ENCODE results near the gene TSEN54. TPM values are rescaled to one million over a fixed set of nuclear protein-coding genes. Genes with fewer than 3 reads are reported as not detected.

TSEN54 gene
- total RNA-seq, 1 experiment from 2014 or later: 44.5 TPM

DNA sequence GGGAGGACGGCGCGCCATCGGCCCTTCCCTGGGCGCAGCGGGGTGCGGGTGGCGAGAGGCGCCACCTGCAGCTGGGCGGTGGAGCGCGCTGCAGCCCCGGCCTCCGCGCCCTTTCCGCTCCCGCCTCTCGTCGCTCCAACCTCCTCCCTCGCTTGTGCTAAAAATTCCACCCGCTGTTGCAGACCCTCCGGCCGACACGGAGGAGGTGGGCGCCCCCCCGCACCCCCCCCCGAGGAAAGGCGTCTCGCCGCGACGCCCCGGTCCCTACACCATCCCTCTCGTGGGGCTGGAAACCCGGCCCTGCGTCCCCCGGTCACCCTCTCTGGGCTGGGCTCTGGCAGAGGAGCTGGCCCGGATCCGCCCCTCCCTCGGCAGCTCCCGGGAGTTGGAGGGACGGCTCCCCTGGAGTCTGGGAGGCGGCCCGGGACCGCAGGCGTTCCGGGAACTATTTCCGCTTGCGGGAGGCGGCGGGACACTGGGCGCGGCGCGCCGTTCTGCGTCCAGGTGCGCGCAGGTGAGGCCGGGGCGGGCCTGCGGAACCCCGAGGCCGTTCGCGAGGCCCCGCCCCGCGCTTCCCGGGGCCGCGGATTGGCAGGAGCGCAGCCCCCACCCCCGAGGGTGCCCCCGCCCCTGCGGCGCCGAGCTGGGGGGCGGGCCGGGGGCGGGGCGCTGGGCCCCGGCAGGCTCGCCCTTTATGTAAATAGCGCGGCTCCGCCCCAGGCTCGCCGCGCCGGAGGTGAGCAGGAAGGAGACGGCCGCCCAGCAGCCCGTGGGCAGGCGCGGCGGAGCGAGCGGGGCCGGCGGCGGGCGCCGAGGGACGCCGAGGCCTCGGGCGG, 8.9 kb downstream of the TSEN54 start, which contains the start of gene LLGL2:
Gene LLGL2 (plus strand): TSS at position 728 of the 836 bp plus-strand sequence. CDS start 17,730 bp downstream, outside the sequence.
- no peak within 1 kb of the TSS for H4K91ac ChIP-seq (ENCODE audit: insufficient read length, low read depth, low read length)
- H4K20me1 ChIP-seq (ENCODE audit: control insufficient read depth, insufficient read depth, insufficient read length): no peaks in the 10 kb centered on the region
- no peak within 1 kb of the TSS for H3T11ph ChIP-seq (ENCODE audit: low read length)
- no peak within 1 kb of the TSS for H3K4ac ChIP-seq (ENCODE audit: low read depth, low read length)
- peaks cover 2% of the 10 kb centered on the region; the same call in 1 of the 2 replicates for H3K27me3 Mint-ChIP-seq (ENCODE audit: low read depth)
- H3K18ac ChIP-seq (ENCODE audit: insufficient read length, low read depth, low read length): no peak within 1 kb of the TSS
- H3K36me3 Mint-ChIP-seq (ENCODE audit: insufficient read depth in 1 of 3, low read depth in 3 of 3): peaks cover 2 to 38% (median 35%) of the 10 kb centered on the region in 3 experiments; a peak in 6 of 7 replicates
- peak within 1 kb of the TSS; percentile 21 for H3K9ac ChIP-seq (ENCODE audit: extremely low read depth, insufficient read length, low read length)
- no peak within 1 kb of the TSS for H2BK12ac ChIP-seq (ENCODE audit: insufficient read length, low read depth, low read length)
- H3K79me2 ChIP-seq (ENCODE audit: insufficient read depth, low read length): no peaks in the 10 kb centered on the region
- no peak within 1 kb of the TSS for H2AK5ac ChIP-seq (ENCODE audit: insufficient read length, low read length)
- no peak within 1 kb of the TSS for H4K8ac ChIP-seq (replicated peaks; ENCODE audit: insufficient read length, low read depth, low read length)
- peak within 1 kb of the TSS; percentile 70 to 96 (median 78); a peak in 4 of 7 replicates for H3K27ac Mint-ChIP-seq
- peak within 1 kb of the TSS; percentile 83 for H3K4me2 ChIP-seq (ENCODE audit: insufficient read depth, insufficient read length, low read length)
- TF ChIP-seq, protein P1, sequence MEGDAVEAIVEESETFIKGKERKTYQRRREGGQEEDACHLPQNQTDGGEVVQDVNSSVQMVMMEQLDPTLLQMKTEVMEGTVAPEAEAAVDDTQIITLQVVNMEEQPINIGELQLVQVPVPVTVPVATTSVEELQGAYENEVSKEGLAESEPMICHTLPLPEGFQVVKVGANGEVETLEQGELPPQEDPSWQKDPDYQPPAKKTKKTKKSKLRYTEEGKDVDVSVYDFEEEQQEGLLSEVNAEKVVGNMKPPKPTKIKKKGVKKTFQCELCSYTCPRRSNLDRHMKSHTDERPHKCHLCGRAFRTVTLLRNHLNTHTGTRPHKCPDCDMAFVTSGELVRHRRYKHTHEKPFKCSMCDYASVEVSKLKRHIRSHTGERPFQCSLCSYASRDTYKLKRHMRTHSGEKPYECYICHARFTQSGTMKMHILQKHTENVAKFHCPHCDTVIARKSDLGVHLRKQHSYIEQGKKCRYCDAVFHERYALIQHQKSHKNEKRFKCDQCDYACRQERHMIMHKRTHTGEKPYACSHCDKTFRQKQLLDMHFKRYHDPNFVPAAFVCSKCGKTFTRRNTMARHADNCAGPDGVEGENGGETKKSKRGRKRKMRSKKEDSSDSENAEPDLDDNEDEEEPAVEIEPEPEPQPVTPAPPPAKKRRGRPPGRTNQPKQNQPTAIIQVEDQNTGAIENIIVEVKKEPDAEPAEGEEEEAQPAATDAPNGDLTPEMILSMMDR (conservative IDR thresholded peaks at IDR 0.05): peak; percentile 57; the same call in 2 of the 3 replicates
- H2BK120ac ChIP-seq (ENCODE audit: low read depth, low read length, poor library complexity, severe bottlenecking): no peak within 1 kb of the TSS
- no peak within 1 kb of the TSS for H3K27ac ChIP-seq (ENCODE audit: insufficient read length, low read depth, low read length)
- no peak within 1 kb of the TSS for H3K14ac ChIP-seq (ENCODE audit: insufficient read depth, low read length)
- H2BK15ac ChIP-seq (ENCODE audit: low read depth, low read length): no peak within 1 kb of the TSS
- H3K9me3 Mint-ChIP-seq: no peaks in the 10 kb centered on the region
- DNase-seq: peak; percentile 96
- H3K4me1 ChIP-seq (ENCODE audit: insufficient read depth, low read length): no peaks in the 10 kb centered on the region
- H3K56ac ChIP-seq (ENCODE audit: insufficient read length, low read depth, low read length): no peak within 1 kb of the TSS
- H4K5ac ChIP-seq (ENCODE audit: insufficient read length, low read depth, low read length): no peak within 1 kb of the TSS
- H2BK5ac ChIP-seq (ENCODE audit: insufficient read length, low read length): no peak within 1 kb of the TSS
- H2AFZ ChIP-seq (ENCODE audit: low read length): no peak within 1 kb of the TSS
- no CpG with 5 or more reads among the region's 108 CpGs for WGBS (ENCODE audit: extremely low coverage, insufficient read length, low lambda C conversion rate)
- H3K4me1 Mint-ChIP-seq: peaks cover 17 to 19% of the 10 kb centered on the region in 2 experiments
- peak within 1 kb of the TSS; percentile 79 to 87 for H3K4me3 Mint-ChIP-seq
- no peaks in the 10 kb centered on the region for H3K79me1 ChIP-seq (ENCODE audit: insufficient read depth, low read depth, low read length, poor library complexity, severe bottlenecking)
- no peak within 1 kb of the TSS for H3K23ac ChIP-seq (ENCODE audit: insufficient read length, low read depth, low read length)
- H3K27me3 ChIP-seq (ENCODE audit: insufficient read depth, low read length): no peaks in the 10 kb centered on the region
- H2BK20ac ChIP-seq (ENCODE audit: low read depth, low read length, poor library complexity, severe bottlenecking): no peak within 1 kb of the TSS
- no peaks in the 10 kb centered on the region for H3K9me3 ChIP-seq (ENCODE audit: control insufficient read depth, low read depth, low read length)
- peaks cover 14% of the 10 kb centered on the region for H3K23me2 ChIP-seq (ENCODE audit: insufficient read length, low read depth, low read length, poor library complexity, severe bottlenecking)

Measured in H9 (cell line).